Body of pancreas (tissue), 4 donors: ENCODE data around the gene KDM3A.

Source experiments
- POLR2A ChIP-seq, 3 donors: fragments of 450-650 bp; IDR thresholded peaks; one replicate each; pipeline ENCODE4 v1.6.1; 2016; ENCODE audit warnings: antibody characterized with exemption in 3 of 3, mild to moderate bottlenecking in 2 of 3
- TF ChIP-seq, protein P1 (sequence below), 7 experiments: fragments of 450-650 bp in 4 of 7; fragments of 200-600 bp in 3 of 7; sonication (generic) in 3 of 7; IDR thresholded peaks; one replicate each; pipeline ENCODE4 v1.5.1; 2016 to 2019; ENCODE audit warnings: antibody characterized with exemption in 7 of 7

DNA sequence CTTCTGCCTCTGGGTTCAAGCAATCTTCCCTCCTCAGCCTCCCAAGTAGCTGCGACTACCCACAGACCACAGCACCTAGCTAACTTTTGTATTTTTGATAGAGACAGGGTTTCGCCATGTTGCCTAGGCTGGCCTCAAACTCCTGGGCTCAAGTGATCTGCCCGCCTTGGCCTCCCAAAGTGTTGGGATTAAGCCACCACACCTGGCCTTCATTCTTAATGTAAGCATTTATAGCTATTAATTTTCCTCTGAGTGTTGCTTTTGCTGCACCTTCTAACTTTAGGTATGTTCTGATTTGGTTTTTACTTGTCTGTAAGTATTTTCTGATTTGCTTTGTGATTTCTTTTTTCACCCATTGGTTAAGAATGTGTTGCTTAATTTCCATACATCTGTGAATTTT lies 92.4 kb downstream of the KDM3A start:
- TF ChIP-seq, protein P1, sequence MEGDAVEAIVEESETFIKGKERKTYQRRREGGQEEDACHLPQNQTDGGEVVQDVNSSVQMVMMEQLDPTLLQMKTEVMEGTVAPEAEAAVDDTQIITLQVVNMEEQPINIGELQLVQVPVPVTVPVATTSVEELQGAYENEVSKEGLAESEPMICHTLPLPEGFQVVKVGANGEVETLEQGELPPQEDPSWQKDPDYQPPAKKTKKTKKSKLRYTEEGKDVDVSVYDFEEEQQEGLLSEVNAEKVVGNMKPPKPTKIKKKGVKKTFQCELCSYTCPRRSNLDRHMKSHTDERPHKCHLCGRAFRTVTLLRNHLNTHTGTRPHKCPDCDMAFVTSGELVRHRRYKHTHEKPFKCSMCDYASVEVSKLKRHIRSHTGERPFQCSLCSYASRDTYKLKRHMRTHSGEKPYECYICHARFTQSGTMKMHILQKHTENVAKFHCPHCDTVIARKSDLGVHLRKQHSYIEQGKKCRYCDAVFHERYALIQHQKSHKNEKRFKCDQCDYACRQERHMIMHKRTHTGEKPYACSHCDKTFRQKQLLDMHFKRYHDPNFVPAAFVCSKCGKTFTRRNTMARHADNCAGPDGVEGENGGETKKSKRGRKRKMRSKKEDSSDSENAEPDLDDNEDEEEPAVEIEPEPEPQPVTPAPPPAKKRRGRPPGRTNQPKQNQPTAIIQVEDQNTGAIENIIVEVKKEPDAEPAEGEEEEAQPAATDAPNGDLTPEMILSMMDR (IDR thresholded peaks at IDR 0.05), result no peak
- TF ChIP-seq POLR2A (IDR thresholded peaks at IDR 0.05), result no peak
